Measurements from ENCODE around the gene TRPT1.

DNA sequence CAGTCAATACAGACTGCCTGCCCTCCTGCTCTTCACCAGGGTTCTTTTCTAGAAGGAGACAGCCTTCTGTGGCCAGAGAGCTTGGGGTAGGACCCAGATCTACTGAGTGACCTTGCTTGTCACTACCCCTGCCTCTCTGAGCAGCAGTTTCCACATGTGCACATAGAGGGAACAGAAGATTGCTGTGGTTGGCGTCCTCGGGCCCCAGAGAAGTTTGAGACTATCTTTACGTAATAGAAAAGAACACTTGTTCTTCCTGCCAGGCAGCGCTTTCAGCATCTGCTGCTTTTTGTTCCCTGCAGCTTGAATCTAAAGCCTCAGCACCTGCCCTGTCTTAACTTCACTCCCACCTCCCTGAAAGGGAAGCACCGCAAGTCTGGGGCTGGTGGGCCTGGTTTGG lies 13.0 kb upstream of the TRPT1 start:
- TF ChIP-seq EP300 (IDR thresholded peaks at IDR 0.05), result no peak
- TF ChIP-seq POLR2AphosphoS5 (IDR thresholded peaks at IDR 0.05), result no peak
- TF ChIP-seq, protein P1, sequence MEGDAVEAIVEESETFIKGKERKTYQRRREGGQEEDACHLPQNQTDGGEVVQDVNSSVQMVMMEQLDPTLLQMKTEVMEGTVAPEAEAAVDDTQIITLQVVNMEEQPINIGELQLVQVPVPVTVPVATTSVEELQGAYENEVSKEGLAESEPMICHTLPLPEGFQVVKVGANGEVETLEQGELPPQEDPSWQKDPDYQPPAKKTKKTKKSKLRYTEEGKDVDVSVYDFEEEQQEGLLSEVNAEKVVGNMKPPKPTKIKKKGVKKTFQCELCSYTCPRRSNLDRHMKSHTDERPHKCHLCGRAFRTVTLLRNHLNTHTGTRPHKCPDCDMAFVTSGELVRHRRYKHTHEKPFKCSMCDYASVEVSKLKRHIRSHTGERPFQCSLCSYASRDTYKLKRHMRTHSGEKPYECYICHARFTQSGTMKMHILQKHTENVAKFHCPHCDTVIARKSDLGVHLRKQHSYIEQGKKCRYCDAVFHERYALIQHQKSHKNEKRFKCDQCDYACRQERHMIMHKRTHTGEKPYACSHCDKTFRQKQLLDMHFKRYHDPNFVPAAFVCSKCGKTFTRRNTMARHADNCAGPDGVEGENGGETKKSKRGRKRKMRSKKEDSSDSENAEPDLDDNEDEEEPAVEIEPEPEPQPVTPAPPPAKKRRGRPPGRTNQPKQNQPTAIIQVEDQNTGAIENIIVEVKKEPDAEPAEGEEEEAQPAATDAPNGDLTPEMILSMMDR (IDR thresholded peaks at IDR 0.05), result no peak
